A549 (cell line): ENCODE measurements around the gene SLC38A10.

Experiments used
- CBX2 ChIP-seq: fragments of 200-600 bp; sonication (generic); IDR thresholded peaks from 2 replicates; pipeline ENCODE4 v1.6.1; 2016; ENCODE audit warnings: low read depth, mild to moderate bottlenecking, borderline replicate concordance
- PBX3 ChIP-seq: IDR thresholded peaks from 2 replicates; pipeline ENCODE4 v1.6.1; 2012
- POLR2AphosphoS2 ChIP-seq: conservative IDR thresholded peaks from 2 replicates; pipeline ENCODE4 v1.6.1; 2012; ENCODE audit warnings: low read length, improper control_type of control experiment, inconsistent platforms
- RCOR1 ChIP-seq: fragments of 150-350 bp; IDR thresholded peaks from 2 replicates; pipeline ENCODE4 v1.6.1; 2014; ENCODE audit warnings: antibody characterized with exemption, low read length, low read depth
- RNF2 ChIP-seq: fragments of 200-600 bp; sonication (generic); IDR thresholded peaks from 2 replicates; pipeline ENCODE4 v1.6.1; 2016; ENCODE audit warnings: low read depth, mild to moderate bottlenecking, antibody characterized with exemption, moderate library complexity, borderline replicate concordance
- TF ChIP-seq, protein P1 (sequence below): IDR thresholded peaks from 2 replicates; pipeline ENCODE4 v1.6.1; 2012

GRCh38 chr17:81286491-81287145, 8.5 kb downstream of the SLC38A10 start:
- TF ChIP-seq, protein P1, sequence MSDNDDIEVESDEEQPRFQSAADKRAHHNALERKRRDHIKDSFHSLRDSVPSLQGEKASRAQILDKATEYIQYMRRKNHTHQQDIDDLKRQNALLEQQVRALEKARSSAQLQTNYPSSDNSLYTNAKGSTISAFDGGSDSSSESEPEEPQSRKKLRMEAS = no peak
- TF ChIP-seq RNF2 (no peak), POLR2AphosphoS2 (no peak), CBX2 (no peak), RCOR1 (no peak), PBX3 (no peak)
